GM18867 (cell line): ENCODE data around the gene RPS6KA2.

Experiments
- ATAC-seq: cut with Tn5 transposase; IDR thresholded peaks from one replicate; pipeline ENCODE4 v1.9.1; 2021; ENCODE audit warnings: mild to moderate bottlenecking, moderate library complexity; ENCODE audit not compliant: unreplicated experiment

Gene RPS6KA2

GRCh38 chr6:166492092-166492741 is 134.8 kb downstream of the RPS6KA2 start:
- ATAC-seq, result no peak

- ATAC-seq, result no peak
Observed at GRCh38 chr6:166490671-166491500, 136.2 kb downstream of the RPS6KA2 start.

- no peak for ATAC-seq
Observed at GRCh38 chr6:166489301-166490155, 137.5 kb downstream of the RPS6KA2 start.

- no peak for ATAC-seq
Observed at GRCh38 chr6:166488701-166489100, 138.3 kb downstream of the RPS6KA2 start.

- peak; percentile 92 for ATAC-seq
Observed at GRCh38 chr6:166488076-166488685, 138.9 kb downstream of the RPS6KA2 start.

GRCh38 chr6:166487148-166487547 is 139.9 kb downstream of the RPS6KA2 start:
- no peak for ATAC-seq

GRCh38 chr6:166486536-166486880 is 140.5 kb downstream of the RPS6KA2 start:
- ATAC-seq, result no peak

- ATAC-seq, result no peak
Observed at GRCh38 chr6:166485651-166486535, 141.2 kb downstream of the RPS6KA2 start.

- no peak for ATAC-seq
Observed at GRCh38 chr6:166484863-166485262, 142.2 kb downstream of the RPS6KA2 start.

GRCh38 chr6:166483573-166484250 is 143.3 kb downstream of the RPS6KA2 start:
- no peak for ATAC-seq

GRCh38 chr6:166483026-166483425 is 144.0 kb downstream of the RPS6KA2 start:
- ATAC-seq, result no peak

- ATAC-seq, result no peak
Observed at GRCh38 chr6:166478782-166479592, 148.1 kb downstream of the RPS6KA2 start.

- ATAC-seq, result no peak
Observed at GRCh38 chr6:166477647-166478365, 149.2 kb downstream of the RPS6KA2 start.

GRCh38 chr6:166476634-166477215 is 150.3 kb downstream of the RPS6KA2 start:
- ATAC-seq, result no peak

GRCh38 chr6:166476061-166476591 is 150.9 kb downstream of the RPS6KA2 start:
- ATAC-seq, result no peak

GRCh38 chr6:166474721-166475565 is 152.1 kb downstream of the RPS6KA2 start:
- ATAC-seq, result no peak
